Kidney (tissue), 14 donors: ENCODE results near the gene RECK. TPM values are rescaled to one million over a fixed set of nuclear protein-coding genes. Genes with fewer than 3 reads are reported as not detected.

Experiments used
- DNase-seq, 5 donors: peaks; one replicate each; pipeline ENCODE4 v3.0.0-alpha.2; 2013 to 2020
- FAIRE-seq: peaks from 2 replicates; lab custom pipeline; 2012; peaks lifted over from hg19 to GRCh38; lab: Jason Lieb, UNC
- H3K27ac ChIP-seq, 2 donors: one replicate each; pipeline ENCODE4 v1.7.0; 2013; ENCODE audit warnings: low read depth in 2 of 2, low read length in 2 of 2, inconsistent platforms in 1 of 2
- H3K27me3 ChIP-seq: one replicate; pipeline ENCODE4 v1.7.1; 2013; ENCODE audit warnings: low read length, inconsistent platforms; ENCODE audit not compliant: control insufficient read depth, insufficient read depth
- H3K36me3 ChIP-seq, 3 donors: one replicate each; pipeline versions ENCODE4 v1.7.0 to v1.7.1; 2013; ENCODE audit warnings: low read length in 3 of 3, control low read depth in 1 of 3, inconsistent platforms in 1 of 3; ENCODE audit not compliant: insufficient read depth in 3 of 3, control insufficient read depth in 2 of 3
- H3K4me1 ChIP-seq, 3 donors: one replicate each; pipeline versions ENCODE4 v1.7.0 to v1.7.1; 2013; ENCODE audit warnings: low read length in 3 of 3, inconsistent platforms in 1 of 3, low read depth in 1 of 3; ENCODE audit not compliant: control insufficient read depth in 2 of 3, insufficient read depth in 2 of 3
- H3K4me3 ChIP-seq, 3 donors: one replicate each; pipeline versions ENCODE4 v1.7.0 to v1.8.1; 2013; ENCODE audit warnings: low read length in 3 of 3, control low read depth in 1 of 3, inconsistent platforms in 1 of 3
- H3K9ac ChIP-seq, 3 donors: one replicate each; pipeline versions ENCODE4 v1.7.0 to v1.7.1; 2013; ENCODE audit warnings: low read length in 3 of 3, control low read depth in 1 of 3, inconsistent platforms in 1 of 3
- H3K9me3 ChIP-seq, 3 donors: one replicate each; pipeline versions ENCODE4 v1.7.0 to v1.7.1; 2013; ENCODE audit warnings: low read length in 3 of 3, control low read depth in 1 of 3, inconsistent platforms in 1 of 3; ENCODE audit not compliant: control insufficient read depth in 2 of 3, insufficient read depth in 1 of 3
- CTCF ChIP-seq: IDR thresholded peaks from 3 replicates; pipeline ENCODE4 v1.5.1; 2012; ENCODE audit warnings: mild to moderate bottlenecking, moderate library complexity, borderline replicate concordance; ENCODE audit not compliant: insufficient read depth; ENCODE audit errors: extremely low read depth
- intact Hi-C: fragments of 100-400 bp; cut with DNase I; formaldehyde crosslinking; loops from one replicate; pipeline ENCODE4 v1.11.1; 2022
- polyA plus RNA-seq: library from polyadenylated mRNA; stranded (reverse); fragments of 350-450 nt; fragmentation: Illumina TruSeq; extraction: RNeasy Lipid Tissue Mini Kit (QIAGEN cat#74804); gene quantifications from one replicate; pipeline ENCODE4 v1.2.3, GENCODE V29; 2014; ENCODE audit warnings: low read depth, low replicate concordance; ENCODE audit not compliant: insufficient read depth
- total RNA-seq: library from RNA; stranded (reverse); fragmentation: NEBNext Ultra II Directional; extraction: Animal tissue kit (Norgen Biotek cat#: 25700); gene quantifications from one replicate; pipeline ENCODE4 v1.2.1, GENCODE V29; 2021
- donor health status: control.
- donor health status: control.
- donor health status: control.
- donor health status: control.
- donor health status: control.
- donor health status: DM: yes; HTN: yes; CAD: no.
- donor health status: Normal renal cell carcinoma (clear cell type).

RECK gene
- total and polyA plus RNA-seq, 2 donors from 2014 or later: 4.5 to 10.4 TPM

- no peaks in the 10 kb centered on the region for H3K4me1 ChIP-seq
- DNase-seq (no peak), FAIRE-seq (no peak)
- H3K27me3 ChIP-seq: no peaks in the 10 kb centered on the region
- H3K36me3 ChIP-seq: no peaks in the 10 kb centered on the region
- H3K9me3 ChIP-seq: no peaks in the 10 kb centered on the region
- no peak overlapping the region for H3K27ac ChIP-seq
- no peak overlapping the region for H3K9ac ChIP-seq
- intact Hi-C loops: no loop called here
- no peak for TF ChIP-seq CTCF
- no peak overlapping the region for H3K4me3 ChIP-seq
These were observed 65.4 kb downstream of the RECK start for GRCh38 chr9:36101916-36102741.

DNA sequence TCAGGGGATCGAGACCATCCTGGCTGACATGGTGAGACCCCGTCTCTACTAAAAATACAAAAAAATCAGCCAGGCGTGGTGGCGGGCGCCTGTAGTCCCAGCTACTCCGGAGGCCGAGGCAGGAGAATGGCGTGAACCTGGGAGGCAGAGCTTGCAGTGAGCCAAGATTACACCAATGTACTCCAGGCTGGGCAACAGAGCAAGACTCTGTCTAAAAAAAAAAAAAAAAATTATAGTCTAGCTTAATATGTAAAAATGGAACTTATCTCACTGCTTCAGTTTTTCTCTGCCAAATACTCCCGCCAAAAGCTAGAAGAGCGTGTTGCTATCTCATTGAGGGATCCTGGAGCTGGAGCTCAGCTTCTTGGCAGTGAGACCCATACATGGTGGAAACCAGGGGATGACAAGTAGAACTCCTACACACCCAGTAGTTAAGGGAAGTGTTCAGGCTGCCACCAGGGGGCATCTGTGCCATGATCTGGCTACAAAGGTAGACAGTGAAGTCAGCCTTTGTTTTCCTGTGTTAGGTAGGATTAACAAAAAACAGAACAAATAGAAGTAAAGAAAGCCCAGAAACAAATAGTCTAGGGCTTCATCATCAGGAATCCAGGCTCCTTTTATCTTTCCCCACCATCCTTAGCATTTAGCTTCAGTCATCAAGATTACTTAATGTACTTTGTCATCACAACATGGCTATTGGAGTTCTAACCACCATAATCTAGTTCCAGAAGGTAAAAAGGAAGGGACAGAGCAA is 66.2 kb downstream of the RECK start:
- FAIRE-seq: no peak
- H3K27ac ChIP-seq: no peak overlapping the region

GRCh38 chr9:36109071-36109470 is 72.4 kb downstream of the RECK start:
- intact Hi-C loops: no loop called here
- H3K9me3 ChIP-seq: no peaks in the 10 kb centered on the region
- no peaks in the 10 kb centered on the region for H3K4me1 ChIP-seq
- DNase-seq: no peak
- no peak overlapping the region for H3K27ac ChIP-seq
- TF ChIP-seq CTCF: no peak
- no peak overlapping the region for H3K4me3 ChIP-seq
- H3K27me3 ChIP-seq: no peaks in the 10 kb centered on the region
- no peak overlapping the region for H3K9ac ChIP-seq
- H3K36me3 ChIP-seq: no peaks in the 10 kb centered on the region
- no peak for FAIRE-seq

More for the DNA sequence above, 66.2 kb downstream of the RECK start:
- Histone ChIP-seq H3K9ac (no peak overlapping the region), H3K4me1 (no peaks in the 10 kb centered on the region), H3K36me3 (no peaks in the 10 kb centered on the region), H3K9me3 (no peaks in the 10 kb centered on the region), H3K4me3 (no peak overlapping the region), H3K27me3 (no peaks in the 10 kb centered on the region)
- DNase-seq: peak; percentile 80 to 87 (median 82)
- intact Hi-C loops: no loop called here
- peak; percentile 81 for TF ChIP-seq CTCF
